Thymus (tissue), 11 donors: ENCODE measurements around the gene NUDT8. TPM values are rescaled to one million over a fixed set of nuclear protein-coding genes. Genes with fewer than 3 reads are reported as not detected.

ENCODE experiments used
- DNase-seq, 9 donors: peaks; one replicate each; pipeline ENCODE4 v3.0.0-alpha.2; 2013; ENCODE audit warnings: low spot score in 9 of 9, low read depth in 6 of 9, missing footprints in 1 of 9
- H3K27ac ChIP-seq, 2 donors: one replicate each; pipeline ENCODE4 v1.5.1; 2013; ENCODE audit warnings: control low read depth in 1 of 2, low read depth in 1 of 2, low read length in 1 of 2, mild to moderate bottlenecking in 1 of 2, moderate library complexity in 1 of 2
- H3K27me3 ChIP-seq, 2 donors: one replicate each; pipeline ENCODE4 v1.5.1; 2013; ENCODE audit warnings: low read length in 1 of 2; ENCODE audit not compliant: control insufficient read depth in 2 of 2, insufficient read depth in 1 of 2
- H3K36me3 ChIP-seq, 2 donors: one replicate each; pipeline ENCODE4 v1.5.1; 2013; ENCODE audit warnings: low read length in 1 of 2, mild to moderate bottlenecking in 1 of 2, moderate library complexity in 1 of 2; ENCODE audit not compliant: control insufficient read depth in 2 of 2, insufficient read depth in 2 of 2
- H3K4me1 ChIP-seq, 2 donors: one replicate each; pipeline ENCODE4 v1.5.1; 2013; ENCODE audit warnings: low read length in 2 of 2; ENCODE audit not compliant: control insufficient read depth in 2 of 2, insufficient read depth in 2 of 2
- H3K4me3 ChIP-seq, 2 donors: one replicate each; pipeline ENCODE4 v1.5.1; 2013; ENCODE audit warnings: low read length in 2 of 2, control low read depth in 1 of 2, mild to moderate bottlenecking in 1 of 2
- H3K9me3 ChIP-seq, 2 donors: one replicate each; pipeline ENCODE4 v1.5.1; 2013; ENCODE audit warnings: low read length in 1 of 2, mild to moderate bottlenecking in 1 of 2; ENCODE audit not compliant: control insufficient read depth in 2 of 2, insufficient read depth in 1 of 2
- WGBS: extraction: QIAGEN DNeasy Blood & Tissue Kit; methylation state at CpG from one replicate; pipeline ENCODE4 v1.1.7; 2013; 5-methylcytosine and 5-hydroxymethylcytosine counted together
- polyA plus RNA-seq: library from polyadenylated mRNA; stranded (reverse); fragments of 200-250 nt; gene quantifications from one replicate; pipeline ENCODE4 v1.2.3, GENCODE V29; 2013
- total RNA-seq: library from RNA; stranded (reverse); fragments of 120-200 nt; gene quantifications from one replicate; pipeline ENCODE4 v1.2.4, GENCODE V29; 2013
- donor health status: healthy.

The NUDT8 gene
- total and polyA plus RNA-seq, 2 donors, result 4.7 to 5.8 TPM

DNA sequence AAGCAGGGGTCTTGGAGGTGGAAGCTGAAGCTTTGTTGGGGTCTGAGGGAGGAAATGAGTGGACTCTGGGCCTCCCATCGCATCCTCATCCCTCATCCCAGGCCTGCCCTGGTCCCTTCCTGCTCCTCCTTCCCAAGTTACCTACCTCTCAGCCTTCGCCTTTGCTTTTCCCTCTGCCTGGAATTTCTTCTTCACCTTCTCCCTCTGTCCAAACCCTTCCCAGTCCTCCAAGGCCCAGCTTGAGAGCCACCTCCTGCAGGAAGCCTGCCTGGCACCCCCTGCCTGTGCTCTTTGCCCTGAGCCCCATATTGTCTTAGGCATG, 2.1 kb upstream of the NUDT8 start:
- H3K27me3 ChIP-seq, result no peaks in the 10 kb centered on the region
- H3K36me3 ChIP-seq, result no peaks in the 10 kb centered on the region
- H3K9me3 ChIP-seq, result peaks cover 0 to 4% of the 10 kb centered on the region in 2 donors
- 93% methylated on average over 2 of the region's 2 CpGs for WGBS
- no peak overlapping the region for H3K27ac ChIP-seq
- DNase-seq, result no peak
- H3K4me1 ChIP-seq, result peaks cover 7 to 20% of the 10 kb centered on the region in 2 donors
- H3K4me3 ChIP-seq, result no peak overlapping the region

DNA sequence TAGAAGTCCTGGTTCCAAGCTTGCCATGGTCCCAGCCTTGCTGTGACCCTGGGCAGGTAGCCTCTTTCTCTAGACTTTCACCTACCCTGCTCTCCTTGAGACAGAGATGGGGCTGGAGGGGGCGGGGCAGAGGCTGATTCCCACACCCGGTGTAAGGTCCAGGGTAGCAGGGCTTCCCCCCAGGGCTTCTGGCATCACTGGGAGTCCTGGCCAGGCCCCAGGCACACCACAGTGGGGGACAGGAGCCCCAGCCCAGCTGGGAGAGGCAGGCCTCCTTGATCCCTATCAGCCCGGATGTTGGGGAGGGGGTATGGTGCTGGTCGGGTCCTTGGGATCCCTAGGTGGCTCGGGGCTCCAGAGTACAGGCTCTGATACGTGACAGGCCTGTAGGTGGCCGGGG, 1.7 kb upstream of the NUDT8 start:
- Histone ChIP-seq H3K27me3 (no peaks in the 10 kb centered on the region), H3K4me3 (no peak overlapping the region), H3K36me3 (no peaks in the 10 kb centered on the region), H3K4me1 (peaks cover 7 to 20% of the 10 kb centered on the region in 2 donors), H3K27ac (no peak overlapping the region), H3K9me3 (peaks cover 0 to 4% of the 10 kb centered on the region in 2 donors)
- no peak for DNase-seq
- 84% methylated on average over 7 of the region's 7 CpGs for WGBS

DNA sequence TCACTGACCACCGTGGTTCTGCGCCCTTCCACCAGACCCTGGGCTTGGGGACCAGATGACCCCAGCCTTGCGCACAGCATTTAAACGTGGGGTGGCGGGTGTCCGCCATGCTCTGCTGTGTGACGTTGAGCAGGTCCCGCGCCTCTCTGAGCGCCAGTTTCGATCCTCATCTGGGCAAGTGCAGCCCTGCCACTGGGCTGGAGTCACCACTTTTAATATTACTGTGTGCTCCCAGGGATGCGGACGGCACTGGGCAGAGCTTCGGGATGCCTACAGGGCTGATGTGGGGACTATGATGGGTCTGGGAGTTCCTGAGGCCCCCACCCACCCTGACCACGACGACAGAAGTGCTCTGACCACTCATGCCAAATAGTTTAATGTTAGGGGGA, 1.2 kb upstream of the NUDT8 start:
- DNase-seq, result no peak
- Histone ChIP-seq H3K27me3 (no peaks in the 10 kb centered on the region), H3K9me3 (peaks cover 0 to 4% of the 10 kb centered on the region in 2 donors), H3K4me1 (peaks cover 7 to 20% of the 10 kb centered on the region in 2 donors), H3K4me3 (peak overlapping the region; percentile 54 to 71), H3K36me3 (no peaks in the 10 kb centered on the region), H3K27ac (peak overlapping the region; percentile 48 to 83)
- 77% methylated on average over 16 of the region's 16 CpGs for WGBS

DNA sequence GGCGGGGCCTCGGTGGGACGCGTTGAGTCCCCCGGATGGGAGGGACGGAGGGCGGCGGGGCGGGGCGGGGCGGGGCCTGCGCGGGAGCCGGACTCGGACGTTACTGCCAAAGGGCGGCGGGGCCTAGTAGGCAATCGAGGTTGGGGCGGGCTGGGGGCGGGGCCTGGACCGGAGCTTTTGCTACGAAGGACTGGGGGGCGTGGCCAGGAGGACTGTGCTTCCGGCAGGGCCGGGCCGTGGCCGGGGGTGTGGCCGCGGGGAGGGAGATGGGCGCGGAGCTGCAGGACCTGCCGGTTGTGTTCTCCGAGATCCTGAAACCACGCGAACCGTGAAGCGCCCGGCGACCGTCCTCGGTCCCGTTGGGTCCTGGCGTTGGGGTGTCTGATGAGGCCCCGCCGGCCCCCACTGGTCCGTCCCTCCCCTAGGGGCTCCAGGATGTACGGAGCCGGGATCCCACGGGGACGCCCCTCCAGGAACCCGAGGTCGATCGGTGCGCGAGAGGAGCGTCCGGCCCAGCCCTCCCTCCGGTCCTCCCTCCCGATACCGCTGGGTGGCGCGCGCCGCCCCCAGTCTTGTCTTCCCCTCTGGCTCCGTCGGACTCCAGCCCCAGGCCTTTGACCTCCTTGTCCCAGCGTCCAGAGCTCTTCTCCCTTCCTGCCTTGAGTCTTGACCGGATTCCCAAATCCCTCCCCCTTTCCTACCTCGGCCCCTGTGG, 648 bp upstream of the NUDT8 start:
- Histone ChIP-seq H3K4me1 (peaks cover 7 to 20% of the 10 kb centered on the region in 2 donors), H3K4me3 (peak overlapping the region; percentile 54 to 71), H3K27ac (peak overlapping the region; percentile 83 to 90), H3K9me3 (peaks cover 0 to 4% of the 10 kb centered on the region in 2 donors), H3K27me3 (no peaks in the 10 kb centered on the region), H3K36me3 (no peaks in the 10 kb centered on the region)
- WGBS, result 2% methylated on average over 70 of the region's 70 CpGs
- DNase-seq, result peak in 6 of 9 donors; percentile 75 to 93 (median 85)

DNA sequence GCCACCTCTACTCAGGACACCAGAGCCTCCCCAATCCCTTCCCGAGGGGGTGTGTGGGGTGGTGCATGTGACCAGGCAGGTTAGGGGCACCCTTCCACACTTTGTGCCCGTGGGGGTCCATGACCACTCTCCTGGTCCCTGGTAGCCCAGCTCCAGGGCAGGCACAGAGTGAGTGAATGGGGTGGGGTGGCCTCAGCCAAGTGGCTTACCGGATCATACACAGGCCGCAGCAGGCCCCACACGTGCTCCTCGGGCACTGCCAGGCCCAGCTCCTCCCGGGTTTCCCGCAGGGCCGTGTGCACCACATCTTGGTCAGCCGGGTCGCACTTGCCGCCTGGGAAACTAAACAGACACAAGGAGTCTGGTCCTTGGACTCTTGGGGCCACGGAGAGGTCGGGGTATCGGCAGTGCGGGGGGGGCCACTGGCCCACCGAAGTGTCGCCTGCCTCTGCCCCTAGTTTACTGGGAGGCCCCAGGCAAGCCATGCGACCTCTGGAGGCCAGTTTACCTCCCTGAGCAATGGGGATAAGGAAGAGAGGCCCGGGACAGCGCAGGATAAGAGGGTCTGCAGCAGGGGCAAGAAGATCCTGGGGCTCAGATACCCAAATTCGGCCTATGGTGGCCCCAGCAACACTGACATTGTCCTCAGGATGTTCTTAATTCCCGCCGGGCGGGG, 889 bp downstream of the NUDT8 start:
- 71% methylated on average over 25 of the region's 25 CpGs for whole genome bisulfite sequencing
- no peak overlapping the region for H3K4me3 ChIP-seq
- peaks cover 7 to 22% of the 10 kb centered on the region in 2 donors for H3K4me1 ChIP-seq
- DNase-seq, result no peak
- H3K9me3 ChIP-seq, result peaks cover 0 to 4% of the 10 kb centered on the region in 2 donors
- H3K27ac ChIP-seq, result no peak overlapping the region
- no peaks in the 10 kb centered on the region for H3K36me3 ChIP-seq
- no peaks in the 10 kb centered on the region for H3K27me3 ChIP-seq

DNA sequence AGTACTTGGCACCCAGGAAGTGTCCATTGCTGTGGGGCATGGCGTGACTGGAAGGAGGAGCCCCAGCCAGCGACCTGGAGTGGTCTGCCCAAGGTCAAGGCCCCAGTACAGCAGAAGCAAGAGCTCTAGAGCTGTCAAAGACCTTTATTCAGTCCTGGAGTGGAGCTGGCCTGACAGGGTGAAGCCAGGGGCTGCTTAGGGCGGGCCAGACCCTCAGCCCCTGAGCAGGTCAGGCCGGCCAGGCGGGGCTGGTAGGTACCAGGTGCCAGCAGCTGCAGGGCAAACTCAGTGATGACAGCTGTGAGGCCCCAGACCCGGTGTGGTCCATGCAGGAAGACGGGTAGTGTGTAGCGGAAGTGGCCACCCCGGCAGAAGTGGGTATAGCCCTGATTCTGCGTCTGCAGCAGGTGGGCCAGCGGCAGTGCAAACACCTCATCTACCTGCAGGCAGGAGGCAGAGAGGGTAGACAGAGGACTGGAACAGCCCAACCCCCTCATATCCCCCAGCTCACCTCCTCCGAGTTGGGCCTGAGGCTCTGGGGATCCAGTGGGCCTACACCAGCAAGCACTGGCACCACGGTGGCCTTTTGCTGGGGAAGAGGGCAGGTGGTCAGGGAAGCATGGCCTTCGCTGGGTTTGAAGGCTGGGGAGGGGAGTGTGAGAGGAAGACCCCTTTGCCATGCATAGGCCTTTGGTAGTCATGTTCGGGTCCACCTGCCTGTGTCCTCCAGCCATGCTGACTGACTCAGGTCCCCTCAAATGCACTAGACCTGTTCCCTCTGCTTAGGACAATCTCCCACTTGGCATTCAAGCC, 1.7 kb downstream of the NUDT8 start:
- 95% methylated on average over 15 of the region's 15 CpGs for WGBS
- DNase-seq, result no peak
- Histone ChIP-seq H3K27me3 (no peaks in the 10 kb centered on the region), H3K27ac (no peak overlapping the region), H3K4me1 (peaks cover 7 to 22% of the 10 kb centered on the region in 2 donors), H3K9me3 (peaks cover 0 to 4% of the 10 kb centered on the region in 2 donors), H3K36me3 (no peaks in the 10 kb centered on the region), H3K4me3 (no peak overlapping the region)

DNA sequence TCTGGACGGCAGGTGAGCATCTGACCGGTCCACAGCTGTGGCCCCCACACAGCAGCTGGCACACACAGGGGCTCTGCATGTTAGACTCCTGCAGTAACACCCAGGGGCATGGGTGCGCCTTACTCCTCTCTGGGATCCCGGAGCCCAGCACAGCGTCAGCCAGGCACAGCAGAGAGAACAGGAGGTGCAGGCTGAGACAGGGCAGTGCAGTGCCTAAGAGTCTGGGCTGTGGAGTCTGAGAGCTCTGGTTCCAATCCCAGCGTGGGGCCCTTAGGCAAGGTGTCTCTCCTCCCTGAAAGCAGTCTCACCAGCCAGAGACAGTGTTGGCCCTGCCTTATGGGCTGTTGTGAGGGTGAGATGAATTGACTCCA, 2.3 kb downstream of the NUDT8 start:
- Histone ChIP-seq H3K27me3 (no peaks in the 10 kb centered on the region), H3K4me1 (peaks cover 7 to 22% of the 10 kb centered on the region in 2 donors), H3K27ac (no peak overlapping the region), H3K9me3 (peaks cover 0 to 4% of the 10 kb centered on the region in 2 donors), H3K36me3 (no peaks in the 10 kb centered on the region), H3K4me3 (no peak overlapping the region)
- DNase-seq, result no peak
- 97% methylated on average over 6 of the region's 6 CpGs for WGBS

DNA sequence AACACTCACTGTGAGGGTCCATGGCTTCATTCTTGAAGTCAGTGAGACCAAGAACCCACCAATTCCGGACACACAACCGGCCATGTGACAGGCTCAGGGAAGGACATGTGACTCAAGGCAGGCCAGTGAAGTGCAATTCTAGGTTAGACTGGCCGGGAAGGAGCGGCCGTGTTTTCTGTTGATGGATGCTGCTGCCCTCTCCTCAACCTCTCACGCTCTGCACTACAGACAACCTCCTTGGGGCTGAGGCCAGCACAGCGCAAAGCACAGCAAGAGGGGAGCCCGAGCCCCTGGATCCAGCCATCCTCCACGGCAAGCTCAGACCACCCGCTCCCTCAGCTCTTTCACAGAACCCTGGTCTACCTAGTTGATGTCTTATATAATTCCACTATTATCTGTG, 2.8 kb downstream of the NUDT8 start:
- peaks cover 7 to 22% of the 10 kb centered on the region in 2 donors for H3K4me1 ChIP-seq
- no peak overlapping the region for H3K4me3 ChIP-seq
- H3K9me3 ChIP-seq, result peaks cover 0 to 4% of the 10 kb centered on the region in 2 donors
- WGBS, result 97% methylated on average over 10 of the region's 10 CpGs
- DNase-seq, result no peak
- no peak overlapping the region for H3K27ac ChIP-seq
- no peaks in the 10 kb centered on the region for H3K27me3 ChIP-seq
- no peaks in the 10 kb centered on the region for H3K36me3 ChIP-seq
